Measurements from ENCODE around the gene SORCS2. TPM values are rescaled to one million over a fixed set of nuclear protein-coding genes. Genes with fewer than 3 reads are reported as not detected.
A peak's percentile ranks its signal among the peaks of the same experiment; 100 is the strongest.

Gene SORCS2
- 8.5 TPM for polyA plus RNA-seq (ENCODE audit: insufficient read length)
- long read RNA-seq, donor 1, partial matches to known transcripts: 0 of 1 reads
- long read RNA-seq, donor 1, other reads (novel, unspliced or antisense): 0 of 1 reads
- long read RNA-seq, donor 2: 0 reads
- long read RNA-seq, donor 3: 0 reads
- long read RNA-seq, donor 4: 0 reads
- long read RNA-seq, donor 5, partial matches to known transcripts: 0 of 1 reads
- long read RNA-seq, donor 5, other reads (novel, unspliced or antisense): 0 of 1 reads
- long read RNA-seq, donor 6, partial matches to known transcripts: 8 of 8 reads
- long read RNA-seq, donor 6, other reads (novel, unspliced or antisense): 0 of 8 reads
- long read RNA-seq, donor 7, partial matches to known transcripts: 0 of 1 reads
- long read RNA-seq, donor 7, other reads (novel, unspliced or antisense): 0 of 1 reads
- long read RNA-seq, donor 8: 0 reads

DNA sequence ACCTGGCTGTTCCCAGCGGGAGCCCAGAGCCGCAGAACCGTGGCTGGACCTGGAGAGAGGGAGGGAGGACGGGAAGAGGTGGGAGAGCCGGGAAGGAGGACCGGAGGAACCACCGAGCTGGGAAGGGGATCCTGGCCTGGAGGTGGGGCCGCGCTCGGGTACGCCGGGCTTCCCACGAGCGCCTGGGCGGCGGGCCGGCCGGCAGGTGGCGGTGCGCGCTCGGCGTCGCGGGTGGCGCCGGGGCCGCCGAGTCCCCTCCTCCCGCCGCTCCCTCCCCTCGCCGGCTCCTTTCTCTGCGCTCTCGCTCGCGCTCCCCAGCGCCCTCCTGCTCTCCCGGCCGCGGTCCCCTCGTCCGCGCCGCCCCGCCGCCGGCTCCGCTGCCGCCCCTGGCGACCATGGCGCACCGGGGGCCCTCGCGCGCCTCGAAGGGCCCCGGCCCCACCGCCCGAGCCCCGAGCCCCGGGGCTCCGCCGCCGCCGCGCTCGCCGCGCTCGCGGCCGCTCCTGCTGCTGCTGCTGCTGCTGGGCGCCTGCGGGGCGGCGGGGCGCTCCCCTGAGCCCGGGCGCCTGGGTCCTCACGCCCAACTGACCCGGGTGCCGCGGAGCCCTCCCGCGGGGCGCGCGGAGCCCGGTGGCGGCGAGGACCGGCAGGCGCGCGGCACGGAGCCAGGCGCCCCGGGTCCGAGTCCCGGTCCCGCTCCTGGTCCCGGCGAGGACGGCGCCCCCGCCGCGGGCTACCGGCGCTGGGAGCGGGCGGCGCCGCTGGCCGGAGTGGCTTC is at the start of gene SORCS2:
TSS of gene SORCS2 (plus strand) at position 287 of the 778 bp plus-strand sequence.
- DNase-seq: peak; percentile 74

DNA sequence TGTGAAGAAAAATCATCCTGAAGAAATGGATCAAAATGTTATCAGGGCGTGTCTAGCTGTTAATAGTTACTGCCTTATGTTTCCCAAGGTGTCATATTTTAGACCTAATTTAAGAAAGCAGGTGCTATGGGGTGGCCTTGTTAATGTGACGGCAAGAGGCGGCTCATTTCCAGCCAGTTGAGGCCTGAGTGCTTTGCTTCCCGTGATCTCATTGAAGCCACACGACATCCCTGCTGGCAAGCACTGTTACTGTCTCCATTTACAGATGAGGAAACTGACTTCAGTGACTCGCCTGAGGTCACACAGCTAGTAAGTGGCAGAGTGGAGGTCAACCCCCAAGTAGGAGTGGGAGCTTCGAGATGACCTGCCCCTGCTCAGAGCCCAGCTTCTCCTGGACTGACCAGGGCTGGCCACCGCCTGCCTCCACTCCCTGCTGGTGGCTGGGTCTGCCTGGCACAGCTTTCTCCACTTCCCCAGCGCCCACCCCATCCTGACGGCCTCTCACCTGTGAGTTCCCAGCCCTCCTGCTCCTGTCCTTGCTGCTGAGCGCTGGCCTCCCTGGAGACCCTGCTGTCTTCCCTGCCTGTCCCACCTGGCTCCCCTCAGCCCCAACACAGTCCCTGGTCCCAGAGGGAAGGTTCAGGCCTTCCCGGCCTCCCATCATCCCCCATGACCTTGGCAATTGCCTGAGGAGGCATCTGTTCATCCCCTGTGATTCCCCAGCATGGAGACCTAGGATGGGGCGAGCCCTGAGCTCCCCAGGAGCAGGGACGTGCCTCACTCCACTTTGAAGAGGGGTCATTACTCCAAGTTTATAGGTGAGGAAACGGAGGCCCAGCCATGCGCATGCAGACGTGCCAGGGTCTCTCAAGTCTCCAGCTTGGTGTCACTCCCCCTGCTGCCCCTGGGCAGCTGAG is 47.7 kb upstream of the SORCS2 start:
- DNase-seq: no peak

DNA sequence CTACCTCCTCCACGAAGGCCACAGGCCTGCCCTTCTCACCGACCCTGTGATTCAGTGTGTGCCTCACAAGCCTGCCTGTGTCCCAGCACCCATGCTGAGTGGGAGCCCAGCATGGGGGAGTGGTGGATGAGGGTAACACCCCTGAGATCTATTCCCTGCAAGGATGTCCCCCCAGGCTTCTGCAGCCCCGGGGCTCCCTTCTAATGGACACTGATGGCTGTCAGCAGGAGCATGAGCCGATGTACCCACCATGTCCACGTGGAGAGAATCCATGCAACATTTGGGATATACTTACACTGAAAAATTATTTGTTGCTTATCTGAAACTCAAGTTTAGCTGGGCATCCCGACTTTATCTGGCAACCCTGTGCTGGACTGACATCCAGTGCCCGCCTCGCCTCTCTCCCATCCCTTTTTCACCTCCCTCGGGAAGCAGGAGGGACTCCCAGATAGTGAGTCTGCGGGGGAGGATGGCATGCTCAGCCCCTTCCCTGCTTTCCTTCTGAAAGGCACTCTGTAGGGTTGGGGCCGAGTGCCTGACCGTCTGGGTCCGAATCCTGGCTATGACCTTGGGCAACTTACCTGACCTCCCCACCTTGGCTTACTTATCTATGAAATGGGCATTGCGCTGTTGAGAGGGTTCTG is 46.9 kb upstream of the SORCS2 start:
- DNase-seq: no peak

DNA sequence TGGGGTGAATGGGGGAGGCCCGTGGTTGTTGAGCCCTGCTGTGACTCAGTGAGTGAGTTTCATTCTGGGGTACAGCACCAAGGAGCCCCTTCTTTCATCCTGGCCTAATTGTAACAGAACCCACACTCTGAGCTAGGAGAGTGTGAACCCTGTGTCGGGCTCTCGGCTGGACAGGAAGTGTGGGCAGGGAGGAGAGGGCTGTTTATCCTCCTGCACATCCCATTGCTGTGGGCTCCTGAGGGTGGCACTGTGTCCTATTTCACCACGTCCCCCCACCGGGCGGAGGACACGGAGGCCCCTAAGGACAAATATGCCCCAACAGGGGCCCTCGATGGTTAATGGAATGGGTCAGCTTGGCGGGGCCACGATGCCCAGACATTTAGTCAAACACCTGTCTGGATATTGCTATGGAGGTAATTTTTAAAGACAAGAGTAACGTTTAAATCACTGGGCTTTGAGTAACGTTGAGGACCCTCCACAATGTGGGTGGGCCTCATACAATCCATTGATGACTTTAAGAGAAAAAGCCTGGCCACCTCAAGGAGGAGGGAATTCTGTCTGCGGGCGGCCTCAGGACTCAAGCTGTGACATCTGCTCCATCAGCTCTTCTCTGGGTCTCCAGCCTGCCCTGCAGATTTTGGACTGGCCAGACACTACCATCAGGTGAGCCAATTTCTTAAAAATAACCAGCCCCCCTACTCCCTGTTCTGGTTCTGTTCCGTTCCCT is 46.1 kb upstream of the SORCS2 start:
- no peak for DNase-seq

DNA sequence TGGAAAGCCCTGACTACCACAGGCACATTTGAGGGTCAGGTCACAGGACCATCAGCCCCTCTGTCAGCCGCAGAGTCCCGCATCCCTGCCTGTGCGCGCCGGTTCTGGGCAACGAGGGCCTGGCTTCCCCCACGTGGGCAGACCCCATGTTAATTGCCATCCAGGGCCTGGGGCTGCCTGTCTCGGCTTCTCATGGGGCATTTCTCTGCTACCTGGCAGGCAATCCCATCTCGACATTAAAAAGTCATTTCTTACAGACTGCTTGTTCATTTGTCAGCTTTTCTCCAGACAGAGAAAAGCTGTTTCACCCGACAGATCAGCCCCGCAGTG is 45.6 kb upstream of the SORCS2 start:
- no peak for DNase-seq

DNA sequence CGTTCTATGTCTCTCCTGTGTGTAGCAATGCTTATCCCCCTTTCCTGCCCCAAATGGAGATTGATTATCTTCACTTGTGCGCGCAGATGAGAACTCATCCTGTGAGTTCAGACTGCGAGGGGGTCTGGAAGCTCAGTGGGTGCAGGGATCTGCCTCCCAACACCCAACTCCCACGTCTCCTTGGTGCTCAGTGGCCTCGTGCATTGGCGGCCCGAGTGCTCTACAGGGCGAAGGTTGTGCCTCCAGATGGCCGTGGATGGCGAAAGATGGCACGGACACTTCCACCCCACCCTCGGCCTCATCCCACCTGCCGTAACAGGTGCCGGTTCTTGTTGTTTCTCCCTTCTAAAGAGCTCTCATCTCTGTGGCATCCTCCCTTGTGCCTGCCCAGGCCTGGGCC is 45.1 kb upstream of the SORCS2 start:
- DNase-seq: no peak

DNA sequence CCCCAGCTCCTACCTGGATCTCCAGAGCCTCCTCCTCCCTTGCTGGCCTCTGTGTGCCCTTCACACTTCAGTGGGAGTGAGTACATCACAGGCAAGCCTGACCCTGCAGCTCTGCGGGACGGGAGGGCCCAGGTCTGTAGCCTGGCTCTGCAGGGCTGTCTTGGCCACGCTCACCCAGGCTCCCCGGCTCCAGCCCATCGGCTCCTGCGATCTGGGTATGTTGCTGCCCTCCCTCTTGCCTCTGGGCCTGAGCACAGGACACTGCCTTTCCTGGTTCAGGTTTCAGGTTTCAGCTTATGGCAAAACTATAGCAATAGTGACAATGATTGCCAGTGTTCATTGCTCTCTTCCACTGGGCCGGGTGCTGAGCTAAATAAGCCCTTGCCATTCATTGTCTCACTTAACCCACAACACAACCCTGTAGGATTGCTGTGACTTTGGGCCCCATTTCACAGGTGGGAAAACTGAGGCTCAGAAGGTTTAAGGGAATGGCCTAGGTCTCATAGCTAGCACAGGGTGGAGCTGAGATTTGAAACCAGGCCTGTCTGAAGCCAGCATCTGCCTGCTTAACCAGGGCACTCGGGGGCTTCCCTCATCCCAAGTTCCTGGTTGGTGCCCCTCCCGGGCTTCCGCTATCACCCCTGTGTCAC is 44.6 kb upstream of the SORCS2 start:
- no peak for DNase-seq

DNA sequence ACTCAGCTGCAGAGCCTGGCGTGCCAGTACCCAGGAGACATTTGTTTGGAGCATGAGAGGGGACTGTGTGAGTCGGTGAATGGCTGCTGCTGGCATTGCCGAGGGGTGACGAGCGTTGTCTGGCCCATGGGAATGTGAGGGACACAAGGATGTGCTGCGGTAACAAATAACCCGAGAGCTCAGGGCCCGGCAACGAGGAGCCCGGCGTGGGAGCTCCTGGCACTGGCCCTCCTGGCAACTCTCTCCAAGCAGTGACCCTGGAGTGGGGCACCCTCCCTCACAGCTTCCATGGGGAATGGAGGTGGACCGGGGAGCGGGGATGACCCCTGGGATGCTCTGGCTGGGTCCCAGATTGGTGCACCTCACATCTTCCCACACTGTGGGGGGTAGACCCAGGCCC is 44.0 kb upstream of the SORCS2 start:
- no peak for DNase-seq

DNA sequence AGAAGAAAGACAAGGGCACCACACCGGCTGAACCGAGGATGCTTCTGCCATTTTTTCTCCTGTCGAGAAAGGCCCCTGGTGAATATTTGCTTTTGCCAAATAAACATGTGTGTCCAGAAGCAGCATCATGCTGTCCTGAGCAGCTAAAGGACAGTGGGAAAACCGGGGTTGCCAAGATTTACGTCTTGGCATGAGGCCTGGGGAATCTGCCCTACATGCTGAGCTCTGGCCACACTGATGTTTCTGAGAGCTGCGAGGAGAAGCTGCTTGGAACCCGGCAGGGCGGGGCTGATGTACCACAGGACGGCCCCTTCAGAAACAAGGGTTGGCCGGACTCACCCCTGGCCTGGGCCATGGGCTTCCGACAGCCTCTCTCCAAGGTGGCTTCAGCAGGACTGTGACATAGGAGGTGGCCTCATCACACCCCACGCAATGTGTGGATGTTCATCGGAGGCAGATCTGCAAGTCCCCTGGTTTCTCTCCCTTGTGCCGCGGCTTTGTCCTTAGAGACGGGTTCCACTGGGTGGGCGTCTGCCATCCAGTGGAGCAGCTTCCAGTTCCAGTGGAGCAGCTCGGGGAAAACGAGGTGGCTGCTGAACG is 42.2 kb upstream of the SORCS2 start:
- DNase-seq: no peak

DNA sequence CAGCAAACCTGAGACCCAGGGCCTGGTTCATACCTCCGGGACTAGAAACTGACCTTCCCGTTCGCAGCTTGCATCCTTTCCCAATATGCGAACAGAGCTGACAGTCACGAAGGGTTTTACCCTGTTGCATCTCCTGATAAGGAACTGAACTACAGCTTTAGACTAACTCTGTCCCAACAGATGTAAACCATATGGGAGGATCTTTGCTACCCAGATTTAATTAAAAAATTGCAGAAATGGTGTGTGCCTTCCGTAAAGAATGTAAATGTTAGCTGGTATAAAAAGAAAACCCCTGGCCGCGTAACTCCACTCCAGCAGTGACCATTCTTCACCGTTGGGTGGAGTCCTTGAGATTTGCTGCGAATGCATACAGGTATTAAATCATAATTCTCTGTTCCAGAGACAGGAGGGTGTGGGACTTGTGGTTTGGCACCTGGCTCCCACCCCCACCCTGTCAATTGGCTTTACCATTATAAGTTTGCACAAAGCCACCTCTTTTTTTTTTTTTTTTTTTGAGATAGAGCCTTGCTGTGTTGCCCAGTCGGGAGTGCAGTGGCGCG is 40.6 kb upstream of the SORCS2 start:
- no peak for DNase-seq

DNA sequence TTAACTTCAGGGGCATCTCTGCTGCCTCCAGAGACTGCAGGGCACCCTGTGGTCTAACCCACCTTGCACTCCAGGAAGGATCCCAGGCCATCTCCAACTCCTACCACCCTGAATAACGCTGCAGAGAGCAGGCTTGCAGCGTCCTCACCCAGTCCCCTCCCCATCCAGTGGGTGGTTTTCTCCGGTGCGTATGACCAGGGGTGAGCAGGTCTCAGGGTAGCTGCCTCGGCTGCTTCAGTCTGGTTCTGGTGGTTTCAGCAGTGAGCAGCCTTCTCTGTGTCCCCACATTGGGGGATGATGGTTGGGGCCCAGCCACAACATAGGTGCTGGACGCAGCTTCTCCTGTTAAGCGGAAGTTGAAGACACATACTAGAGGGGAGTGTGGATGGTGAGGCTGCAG is 38.6 kb upstream of the SORCS2 start:
- no peak for DNase-seq

- DNase-seq: no peak
These were observed 37.9 kb upstream of the SORCS2 start for GRCh38 chr4:7154351-7154981.

DNA sequence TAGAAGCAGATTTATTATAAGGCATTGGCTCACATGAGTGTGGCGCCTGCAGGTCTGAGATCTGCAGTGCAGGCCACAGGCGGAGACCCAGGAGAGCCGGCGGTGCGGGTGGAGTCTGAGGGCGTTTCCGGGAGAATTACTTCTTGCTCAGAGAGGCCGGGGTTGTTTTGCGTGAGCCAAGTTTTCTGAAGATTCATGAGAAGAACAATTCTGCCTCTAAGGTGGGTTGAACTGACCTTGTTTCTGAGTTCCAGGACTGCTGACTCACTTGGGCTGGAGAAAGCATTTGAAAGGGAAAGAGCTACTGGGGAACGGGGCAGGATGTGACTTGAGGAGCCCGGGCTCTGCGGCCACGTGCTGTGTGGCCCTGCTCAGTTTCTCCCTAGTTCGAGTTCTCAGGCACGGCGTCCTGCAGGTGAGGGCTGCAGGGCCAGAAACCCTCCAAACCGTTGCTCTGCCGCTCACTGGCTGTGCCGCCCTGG is 36.7 kb upstream of the SORCS2 start:
- DNase-seq: no peak

- no peak for DNase-seq
These were observed 36.0 kb upstream of the SORCS2 start for GRCh38 chr4:7156328-7156727.

- DNase-seq: no peak
These were observed 35.4 kb upstream of the SORCS2 start for GRCh38 chr4:7156761-7157488.

- no peak for DNase-seq
These were observed 34.7 kb upstream of the SORCS2 start for GRCh38 chr4:7157666-7158065.

GRCh38 chr4:7158081-7158750 is 34.1 kb upstream of the SORCS2 start:
- DNase-seq: no peak

DNA sequence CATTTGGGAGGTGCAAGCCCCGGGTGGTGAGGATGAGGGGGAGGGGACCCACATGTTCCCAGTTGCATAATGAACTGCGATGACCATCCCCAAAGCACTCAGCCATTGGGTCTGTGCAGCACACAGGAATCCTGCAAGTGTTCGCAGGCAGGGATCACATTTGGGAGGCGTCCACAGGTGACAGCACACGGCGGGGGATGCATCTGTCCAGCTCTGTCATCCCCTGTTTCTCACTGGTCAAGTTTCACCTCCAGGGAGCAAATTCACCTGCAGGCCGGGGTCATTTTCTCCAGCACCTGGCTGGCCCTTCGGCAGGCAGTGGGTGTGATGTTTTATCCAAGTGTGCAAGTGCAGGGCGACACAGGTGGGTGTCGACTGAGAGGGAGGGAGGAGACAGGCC is 33.3 kb upstream of the SORCS2 start:
- DNase-seq: no peak
